IPS-11a (cell line): ENCODE measurements around the gene LRRC57.

Experiments used
- H3K4me3 ChIP-seq: one replicate; pipeline ENCODE4 v1.5.1; 2013; ENCODE audit warnings: low read depth, low read length, control low read depth

LRRC57 gene

GRCh38 chr15:42493679-42494078 is 54.9 kb downstream of the LRRC57 start:
- no peak overlapping the region for H3K4me3 ChIP-seq

- peak overlapping the region; percentile 87 for H3K4me3 ChIP-seq
These were observed 56.9 kb downstream of the LRRC57 start for GRCh38 chr15:42491539-42492225.

GRCh38 chr15:42490671-42491538 is 57.7 kb downstream of the LRRC57 start, which contains the start of gene ZNF106:
Gene ZNF106 (minus strand): TSS chr15:42491141. CDS start chr15:42472289, 18,852 bp downstream.
- peak within 1 kb of the TSS; percentile 87 for H3K4me3 ChIP-seq

- H3K4me3 ChIP-seq: peak overlapping the region; percentile 87
These were observed 58.3 kb downstream of the LRRC57 start for GRCh38 chr15:42490291-42490670.
